Ovary (tissue), 3 donors: ENCODE data around the gene IFNK.

Experiments used
- CTCF ChIP-seq, 3 donors: fragments of 450-650 bp in 2 of 3; fragments of 200-600 bp in 1 of 3; IDR thresholded peaks; one replicate each; pipeline versions ENCODE4 v1.5.1 to v1.8.0; 2016 to 2022; ENCODE audit warnings: antibody characterized with exemption in 3 of 3, mild to moderate bottlenecking in 1 of 3
- POLR2A ChIP-seq: fragments of 450-650 bp; IDR thresholded peaks from one replicate; pipeline ENCODE4 v1.6.1; 2017; ENCODE audit warnings: antibody characterized with exemption, mild to moderate bottlenecking, moderate library complexity
- donor health status: DM: no; HTN: no; CAD: no.

- no peak for TF ChIP-seq POLR2A
- no peak for TF ChIP-seq CTCF (IDR thresholded peaks at IDR 0.05)
Observed at GRCh38 chr9:27504259-27504658, 19.8 kb upstream of the IFNK start.
